BLaER1 (cell line): ENCODE data around the gene PITPNC1.

Experiments used
- H3K27ac ChIP-seq: shearing (Covaris generic); formaldehyde crosslinking; 2 replicates; pipeline ENCODE4 v1.8.1; 2022
- H3K27me3 ChIP-seq: shearing (Covaris generic); formaldehyde crosslinking; 2 replicates; pipeline ENCODE4 v1.8.1; 2022
- H3K36me3 ChIP-seq: shearing (Covaris generic); formaldehyde crosslinking; 2 replicates; pipeline ENCODE4 v1.8.1; 2022
- H3K4me1 ChIP-seq: shearing (Covaris generic); formaldehyde crosslinking; 2 replicates; pipeline ENCODE4 v1.8.1; 2022
- H3K4me2 ChIP-seq: shearing (Covaris generic); formaldehyde crosslinking; 2 replicates; pipeline ENCODE4 v1.8.1; 2022
- H3K4me3 ChIP-seq: shearing (Covaris generic); formaldehyde crosslinking; 2 replicates; pipeline ENCODE4 v1.8.1; 2022
- H3K9ac ChIP-seq: shearing (Covaris generic); formaldehyde crosslinking; 2 replicates; pipeline ENCODE4 v1.8.1; 2022
- H3K9me3 ChIP-seq: shearing (Covaris generic); formaldehyde crosslinking; 2 replicates; pipeline ENCODE4 v1.8.1; 2022
- H4K20me1 ChIP-seq: shearing (Covaris generic); formaldehyde crosslinking; 2 replicates; pipeline ENCODE4 v1.8.1; 2022
- Cebpa-rat ChIP-seq: shearing (Covaris generic); IDR thresholded peaks from 2 replicates; pipeline ENCODE4 v1.8.1; 2022

The PITPNC1 gene

DNA sequence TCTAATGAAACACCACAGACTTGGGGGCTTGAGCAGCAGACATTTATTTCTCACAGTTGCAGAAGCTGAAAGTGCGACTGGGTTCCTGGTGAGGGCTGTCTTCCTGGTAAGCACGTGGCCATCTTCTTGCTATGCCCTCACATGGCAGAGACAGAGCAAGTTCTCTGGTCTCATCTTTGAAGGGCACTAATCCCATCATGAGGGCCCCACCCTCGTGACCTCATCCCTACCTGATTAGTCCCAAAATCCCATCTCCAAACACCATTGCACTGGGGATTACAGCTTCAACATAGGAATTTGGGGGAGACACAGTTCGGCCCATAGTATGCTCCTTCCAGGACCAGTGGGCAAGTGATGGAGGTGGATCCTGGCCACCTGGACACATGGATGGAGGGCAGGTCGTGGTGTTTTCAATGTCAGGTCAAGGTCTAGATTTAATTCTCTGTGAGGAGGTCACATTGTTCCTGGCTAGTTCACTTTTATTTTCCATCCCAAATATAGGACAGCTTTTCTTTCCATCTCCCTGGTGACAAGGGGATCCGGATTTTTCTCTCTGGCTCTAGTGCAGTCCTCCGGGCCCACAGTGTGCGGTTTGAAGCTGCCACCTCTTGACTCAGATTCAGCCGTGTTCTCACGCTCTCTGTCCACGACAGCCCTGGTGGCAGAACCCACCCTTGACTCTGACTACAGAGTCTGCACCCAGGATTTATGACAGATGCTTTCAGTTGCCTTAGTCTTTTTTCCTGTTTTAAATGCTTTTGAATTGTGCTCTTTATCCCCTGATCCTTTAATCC, 180.2 kb downstream of the PITPNC1 start:
- H3K9me3 ChIP-seq, result peaks cover 3% of the 10 kb centered on the region; the same call in 1 of the 2 replicates
- H4K20me1 ChIP-seq, result no peaks in the 10 kb centered on the region
- H3K9ac ChIP-seq, result no peak overlapping the region
- H3K4me1 ChIP-seq, result no peaks in the 10 kb centered on the region
- H3K4me3 ChIP-seq, result no peak overlapping the region
- no peak for TF ChIP-seq Cebpa-rat
- no peaks in the 10 kb centered on the region for H3K27me3 ChIP-seq
- no peak overlapping the region for H3K4me2 ChIP-seq
- H3K36me3 ChIP-seq, result peaks cover 86% of the 10 kb centered on the region
- H3K27ac ChIP-seq, result no peak overlapping the region

DNA sequence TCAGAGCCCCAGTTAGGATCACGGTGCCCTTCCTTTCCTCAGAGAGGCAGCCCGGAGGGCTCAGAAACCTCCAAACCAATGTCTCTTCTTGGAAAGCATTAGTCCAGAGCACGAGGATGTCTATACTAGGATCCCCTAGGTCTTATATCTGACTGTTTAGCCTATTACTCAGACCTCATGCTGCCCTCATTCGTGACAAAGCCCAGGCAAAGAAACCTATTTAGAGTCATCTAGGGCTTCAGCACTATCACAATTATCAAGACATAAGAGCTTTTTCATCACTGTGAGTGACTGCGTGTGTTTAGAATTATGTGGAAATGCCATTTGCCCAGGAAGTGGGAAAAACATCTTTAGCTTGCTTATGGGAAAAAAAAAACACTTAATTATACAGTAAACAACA, 180.8 kb downstream of the PITPNC1 start:
- Histone ChIP-seq H3K36me3 (peaks cover 87% of the 10 kb centered on the region), H3K4me3 (no peak overlapping the region), H3K9me3 (peaks cover 3% of the 10 kb centered on the region; the same call in 1 of the 2 replicates), H3K9ac (no peak overlapping the region), H3K4me2 (no peak overlapping the region), H4K20me1 (no peaks in the 10 kb centered on the region), H3K27me3 (no peaks in the 10 kb centered on the region), H3K27ac (no peak overlapping the region), H3K4me1 (no peaks in the 10 kb centered on the region)
- no peak for TF ChIP-seq Cebpa-rat

DNA sequence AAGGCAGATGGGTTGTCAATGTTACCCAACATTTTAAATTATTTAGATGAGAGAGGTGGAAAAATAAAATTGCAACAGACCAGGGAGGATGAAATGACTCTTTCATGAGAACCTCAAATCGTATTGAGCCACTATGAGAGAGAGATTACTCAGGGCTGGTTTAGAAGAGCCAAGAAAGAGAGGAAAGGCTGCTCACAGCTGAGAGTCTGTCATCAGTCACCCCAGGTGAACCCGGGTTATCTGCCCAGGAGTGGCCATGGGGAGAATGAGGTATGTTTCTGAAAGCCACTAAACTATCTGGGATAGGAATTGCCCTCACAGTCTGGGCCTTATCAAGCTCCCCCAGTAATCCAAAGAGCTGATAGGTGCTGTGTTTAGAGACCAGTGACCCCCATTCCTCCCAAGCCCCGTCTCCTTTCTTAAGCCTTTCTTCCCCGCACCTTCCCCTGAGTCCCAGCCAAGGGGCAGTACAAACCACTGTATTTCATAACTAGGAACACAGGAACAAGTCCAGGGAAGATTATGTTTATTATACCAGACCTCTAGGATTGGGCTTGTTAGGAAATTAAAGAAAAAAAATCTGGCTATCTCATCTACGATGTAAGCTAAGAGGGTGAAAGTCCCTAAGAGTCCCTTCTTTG, 181.8 kb downstream of the PITPNC1 start:
- Histone ChIP-seq H3K4me2 (no peak overlapping the region), H3K4me1 (no peaks in the 10 kb centered on the region), H4K20me1 (no peaks in the 10 kb centered on the region), H3K9me3 (peaks cover 3% of the 10 kb centered on the region; the same call in 1 of the 2 replicates), H3K4me3 (no peak overlapping the region), H3K9ac (no peak overlapping the region), H3K36me3 (peaks cover 86% of the 10 kb centered on the region), H3K27ac (no peak overlapping the region), H3K27me3 (no peaks in the 10 kb centered on the region)
- TF ChIP-seq Cebpa-rat, result no peak

DNA sequence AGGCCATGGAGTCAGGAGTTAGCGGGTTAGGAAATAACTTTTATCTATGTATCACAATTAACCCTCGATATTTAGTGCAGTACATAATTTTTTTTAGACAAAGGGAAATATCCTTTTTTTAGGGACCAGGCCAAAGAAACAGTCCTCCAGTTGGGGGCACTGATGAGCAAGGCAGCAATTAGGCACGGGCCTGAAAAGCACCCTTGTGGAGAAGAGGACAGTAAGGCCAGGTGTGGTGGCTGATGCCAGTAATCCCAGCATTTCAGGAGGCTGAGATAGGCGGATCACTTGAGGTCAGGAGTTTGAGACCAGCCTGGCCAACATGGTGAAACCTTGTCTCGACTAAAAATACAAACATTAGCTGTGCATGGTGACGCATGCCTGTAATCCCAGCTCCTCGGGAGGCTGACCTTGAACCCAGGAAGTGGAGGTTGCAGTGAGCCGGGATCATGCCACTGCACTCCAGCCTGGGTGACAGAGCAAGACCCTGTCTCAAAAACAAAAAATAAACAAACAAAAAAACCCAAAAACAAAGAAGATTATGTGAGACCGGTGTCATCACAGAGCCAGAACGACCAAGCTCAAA, 182.4 kb downstream of the PITPNC1 start:
- Histone ChIP-seq H3K36me3 (peaks cover 85% of the 10 kb centered on the region), H3K9ac (no peak overlapping the region), H3K27me3 (no peaks in the 10 kb centered on the region), H4K20me1 (no peaks in the 10 kb centered on the region; the same call in 1 of the 2 replicates), H3K4me3 (no peak overlapping the region), H3K4me2 (no peak overlapping the region), H3K4me1 (no peaks in the 10 kb centered on the region), H3K9me3 (peaks cover 3% of the 10 kb centered on the region; the same call in 1 of the 2 replicates), H3K27ac (no peak overlapping the region)
- TF ChIP-seq Cebpa-rat, result no peak

DNA sequence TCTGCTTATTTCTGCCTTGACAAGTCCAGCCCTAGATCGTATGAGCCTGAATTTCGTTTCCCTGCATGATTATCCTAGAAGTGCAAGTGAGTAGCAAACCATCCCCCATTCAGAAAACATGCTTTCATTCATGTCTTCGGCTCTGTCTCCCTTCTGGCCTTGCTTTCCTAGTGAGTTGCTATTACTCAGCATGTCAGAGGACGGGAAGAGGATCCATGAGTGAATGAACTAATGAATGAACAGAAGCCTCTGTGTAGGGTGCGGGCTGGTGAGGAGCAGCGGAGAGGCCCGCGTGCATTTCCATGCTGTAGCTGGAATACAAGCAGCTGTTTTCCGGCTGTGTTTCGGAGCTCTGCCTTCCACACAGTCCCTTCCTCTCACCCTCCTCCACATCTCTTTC, 184.9 kb downstream of the PITPNC1 start:
- Histone ChIP-seq H3K4me3 (no peak overlapping the region), H4K20me1 (no peaks in the 10 kb centered on the region; the same call in 1 of the 2 replicates), H3K27ac (no peak overlapping the region), H3K36me3 (peaks cover 70% of the 10 kb centered on the region), H3K9ac (no peak overlapping the region), H3K4me2 (no peak overlapping the region), H3K27me3 (no peaks in the 10 kb centered on the region), H3K9me3 (no peaks in the 10 kb centered on the region), H3K4me1 (no peaks in the 10 kb centered on the region)
- TF ChIP-seq Cebpa-rat, result no peak

DNA sequence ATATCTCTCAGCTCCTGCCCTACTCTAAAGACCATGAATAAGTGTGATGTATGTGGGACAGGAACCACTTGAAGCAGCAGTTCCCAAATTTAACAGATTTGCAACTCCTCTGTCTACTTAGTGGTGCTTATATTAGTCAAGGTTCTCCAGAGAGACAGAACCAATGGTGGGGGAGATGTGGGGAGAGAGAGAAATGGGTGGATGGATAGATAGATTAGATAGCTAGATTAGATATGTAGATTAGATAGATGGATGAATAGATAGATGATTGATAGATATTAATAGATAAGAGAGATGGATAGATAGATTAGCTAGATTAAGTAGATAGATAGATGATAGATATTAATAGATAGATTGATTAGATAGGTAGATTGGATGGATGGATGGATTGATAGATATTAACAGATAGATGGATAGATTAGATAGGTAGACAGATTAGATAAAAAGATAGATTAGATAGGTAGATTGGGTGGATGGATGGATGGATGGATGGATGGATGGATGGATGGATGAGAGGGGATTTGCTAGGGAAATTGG, 186.7 kb downstream of the PITPNC1 start:
- H3K4me2 ChIP-seq, result no peak overlapping the region
- H3K27ac ChIP-seq, result no peak overlapping the region
- no peaks in the 10 kb centered on the region for H3K9me3 ChIP-seq
- H4K20me1 ChIP-seq, result no peaks in the 10 kb centered on the region; the same call in 1 of the 2 replicates
- no peak overlapping the region for H3K4me3 ChIP-seq
- H3K27me3 ChIP-seq, result no peaks in the 10 kb centered on the region
- peaks cover 70% of the 10 kb centered on the region for H3K36me3 ChIP-seq
- peaks cover 8% of the 10 kb centered on the region for H3K4me1 ChIP-seq
- no peak for TF ChIP-seq Cebpa-rat
- H3K9ac ChIP-seq, result no peak overlapping the region

DNA sequence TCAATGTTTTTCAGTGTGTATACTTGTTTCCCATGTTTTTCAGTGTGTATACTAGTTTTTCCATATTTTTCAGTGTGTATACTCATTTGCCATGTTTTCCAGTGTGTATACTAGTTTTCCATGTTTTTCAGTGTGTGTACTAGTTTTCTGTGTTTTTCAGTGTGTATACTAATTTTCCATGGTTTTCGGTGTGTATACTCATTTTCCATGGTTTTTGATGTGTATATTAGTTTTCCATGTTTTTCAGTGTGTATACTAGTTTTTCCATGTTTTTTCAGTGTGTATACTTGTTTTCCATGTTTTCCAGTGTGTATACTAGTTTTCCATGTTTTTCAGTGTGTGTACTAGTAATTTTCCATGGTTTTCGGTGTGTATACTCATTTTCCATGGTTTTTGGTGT, 188.0 kb downstream of the PITPNC1 start:
- H3K4me2 ChIP-seq, result no peak overlapping the region
- no peak overlapping the region for H3K4me3 ChIP-seq
- no peaks in the 10 kb centered on the region; the same call in 1 of the 2 replicates for H4K20me1 ChIP-seq

DNA sequence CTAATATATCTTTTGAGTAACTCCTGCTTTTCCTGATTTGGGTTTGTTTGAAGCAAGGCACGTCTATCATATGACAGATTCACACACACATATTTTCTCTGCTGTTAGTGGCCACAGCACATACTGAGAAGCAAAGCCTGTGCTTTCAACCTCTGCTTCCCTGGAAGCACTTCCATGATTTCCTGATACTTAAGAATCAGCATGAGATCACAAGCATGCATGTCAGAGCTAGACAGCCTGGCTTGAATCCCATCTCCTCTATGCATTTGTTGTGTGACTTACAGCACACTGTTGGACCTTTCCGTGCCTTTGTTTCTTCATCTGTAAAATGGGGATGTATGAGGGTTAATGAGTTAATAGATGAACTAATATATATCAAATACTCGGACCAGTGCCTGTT, 189.6 kb downstream of the PITPNC1 start:
- Histone ChIP-seq H3K4me3 (no peak overlapping the region), H3K27me3 (no peaks in the 10 kb centered on the region), H3K27ac (no peak overlapping the region), H3K9me3 (no peaks in the 10 kb centered on the region), H3K4me1 (peaks cover 28% of the 10 kb centered on the region), H3K36me3 (peaks cover 74% of the 10 kb centered on the region), H3K9ac (no peak overlapping the region), H4K20me1 (no peaks in the 10 kb centered on the region; the same call in 1 of the 2 replicates), H3K4me2 (no peak overlapping the region)
- TF ChIP-seq Cebpa-rat, result no peak

More for the DNA sequence above, 188.0 kb downstream of the PITPNC1 start:
- peaks cover 20% of the 10 kb centered on the region for H3K4me1 ChIP-seq
- H3K9me3 ChIP-seq, result no peaks in the 10 kb centered on the region
- no peaks in the 10 kb centered on the region for H3K27me3 ChIP-seq
- TF ChIP-seq Cebpa-rat, result no peak
- no peak overlapping the region for H3K27ac ChIP-seq
- no peak overlapping the region for H3K9ac ChIP-seq
- peaks cover 70% of the 10 kb centered on the region for H3K36me3 ChIP-seq

DNA sequence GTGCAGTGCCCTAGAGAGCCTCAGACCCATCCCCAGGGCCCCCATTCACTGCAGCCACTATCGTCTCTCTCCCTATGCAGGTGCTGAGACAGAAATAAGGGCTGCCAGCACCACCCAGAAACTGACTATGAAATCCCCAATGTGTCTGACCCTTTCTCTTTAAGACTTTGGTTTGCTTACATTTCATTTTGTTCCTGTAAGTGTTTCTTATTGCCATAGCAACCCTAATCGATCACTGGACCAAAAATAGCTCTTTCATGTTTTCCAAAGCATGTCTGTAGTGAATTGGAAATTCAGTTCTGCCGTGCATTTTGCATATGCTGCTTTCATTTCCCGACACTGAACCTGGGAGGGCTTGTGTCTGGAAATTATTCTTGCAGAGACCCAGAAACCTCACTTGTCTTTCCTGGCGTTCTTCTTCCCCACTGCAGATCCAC, 192.0 kb downstream of the PITPNC1 start:
- no peak for TF ChIP-seq Cebpa-rat
- H3K4me2 ChIP-seq, result no peak overlapping the region

More for the DNA sequence above, 192.0 kb downstream of the PITPNC1 start:
- Histone ChIP-seq H3K36me3 (peaks cover 71% of the 10 kb centered on the region), H3K9me3 (no peaks in the 10 kb centered on the region), H3K4me1 (peaks cover 31% of the 10 kb centered on the region), H3K4me3 (no peak overlapping the region), H4K20me1 (no peaks in the 10 kb centered on the region; the same call in 1 of the 2 replicates), H3K27ac (no peak overlapping the region), H3K9ac (no peak overlapping the region), H3K27me3 (no peaks in the 10 kb centered on the region)
